K562 (cell line): ENCODE data around the gene NKAIN1. TPM values are rescaled to one million over a fixed set of nuclear protein-coding genes. Genes with fewer than 3 reads are reported as not detected.
A peak's percentile ranks its signal among the peaks of the same experiment; 100 is the strongest.

Source experiments
- DPF2 ChIP-seq: fragments of 450-650 bp; IDR thresholded peaks from 2 replicates; pipeline ENCODE4 v1.6.1; 2016
- FOS ChIP-seq: IDR thresholded peaks from 3 replicates; pipeline ENCODE4 v1.6.1; 2011; ENCODE audit not compliant: insufficient read length; ENCODE audit errors: extremely low read depth
- HSF4 ChIP-seq: fragments of 250-450 bp; sonication (Bioruptor Pico); IDR thresholded peaks from 2 replicates; pipeline ENCODE4 v2.1.2; 2022; ENCODE audit warnings: mild to moderate bottlenecking, moderate library complexity, borderline replicate concordance
- JUND ChIP-seq, 2 experiments: IDR thresholded peaks; 2 replicates in 1 of 2; 3 replicates in 1 of 2; pipeline ENCODE4 v1.6.1; 2011; ENCODE audit warnings: borderline replicate concordance in 2 of 2, low read depth in 2 of 2, low read length in 2 of 2, improper control_type of control experiment in 1 of 2, missing biosample characterization in 1 of 2, missing genetic modification characterization in 1 of 2, missing genetic modification reagents in 1 of 2
- MYC ChIP-seq, 2 experiments: fragments of 250-450 bp in 1 of 2; sonication (Bioruptor Pico) in 1 of 2; IDR thresholded peaks; 2 replicates each; pipeline versions ENCODE4 v1.5.1 to v1.6.1; 2012 to 2021; ENCODE audit warnings: low read depth in 2 of 2, borderline replicate concordance in 1 of 2, improper control_type of control experiment in 1 of 2, low read length in 1 of 2, mild to moderate bottlenecking in 1 of 2, moderate library complexity in 1 of 2
- MYNN ChIP-seq, 2 experiments: sonication (generic); formaldehyde crosslinking in 1 of 2; IDR thresholded peaks; 2 replicates each; pipeline versions ENCODE4 v1.5.0 to v1.6.1; 2016 to 2020; ENCODE audit warnings: antibody characterized with exemption in 1 of 2, missing genetic modification reagents in 1 of 2
- PCBP1 ChIP-seq: fragments of 200-400 bp; formaldehyde crosslinking; IDR thresholded peaks from 2 replicates; pipeline ENCODE4 v1.6.1; 2018; ENCODE audit warnings: mild to moderate bottlenecking, low read depth, low read length; ENCODE audit not compliant: poor library complexity, severe bottlenecking
- POLR2B ChIP-seq: fragments of 450-650 bp; IDR thresholded peaks from 2 replicates; pipeline ENCODE4 v1.6.1; 2018; ENCODE audit warnings: low read depth; ENCODE audit not compliant: partially characterized antibody
- REST ChIP-seq, 2 experiments: fragments of 450-650 bp; formaldehyde crosslinking in 1 of 2; IDR thresholded peaks; 2 replicates each; pipeline versions ENCODE4 v1.4.0 to v1.6.1; 2014 to 2020; ENCODE audit warnings: mild to moderate bottlenecking in 2 of 2, borderline replicate concordance in 1 of 2, low read depth in 1 of 2
- SIRT6 ChIP-seq: IDR thresholded peaks from one replicate; pipeline ENCODE4 v1.6.1; 2012; ENCODE audit warnings: low read depth, mild to moderate bottlenecking, control low read depth, inconsistent platforms, low read length, moderate library complexity
- SMARCA4 ChIP-seq: fragments of 450-650 bp; IDR thresholded peaks from 2 replicates; pipeline ENCODE4 v1.6.1; 2016
- SMARCB1 ChIP-seq: IDR thresholded peaks from 2 replicates; pipeline ENCODE4 v1.6.1; 2011; ENCODE audit warnings: improper control_type of control experiment, low read depth; ENCODE audit not compliant: insufficient read length
- ZBTB2 ChIP-seq: fragments of 450-650 bp; IDR thresholded peaks from 2 replicates; pipeline ENCODE4 v1.6.1; 2016; ENCODE audit warnings: antibody characterized with exemption
- ZNF23 ChIP-seq: fragments of 250-450 bp; sonication (Bioruptor Pico); IDR thresholded peaks from 2 replicates; pipeline ENCODE4 v1.4.0; 2020; ENCODE audit warnings: mild to moderate bottlenecking
- ZNF239 ChIP-seq: fragments of 250-450 bp; sonication (Bioruptor Pico); IDR thresholded peaks from 2 replicates; pipeline ENCODE4 v1.4.0; 2020; ENCODE audit warnings: mild to moderate bottlenecking
- ZNF431 ChIP-seq: sonication (generic); formaldehyde crosslinking; IDR thresholded peaks from 2 replicates; pipeline ENCODE4 v1.8.0; 2022; ENCODE audit warnings: mild to moderate bottlenecking, missing genetic modification reagents
- ZNF696 ChIP-seq: fragments of 250-450 bp; sonication (Bioruptor Pico); conservative IDR thresholded peaks from 2 replicates; pipeline ENCODE4 v1.4.0; 2020; ENCODE audit warnings: mild to moderate bottlenecking, moderate library complexity
- polyA plus RNA-seq, 8 experiments: library from polyadenylated mRNA; depleted of rRNA in 4 of 8; stranded (reverse) in 5 of 8; unstranded in 3 of 8; fragments of >200 nt; fragmentation: Nextera tagmentation in 2 of 8; fragmentation: Illumina TruSeq in 1 of 8; extraction: Ambion mirVana in 2 of 8; extraction: Trizol in 1 of 8; gene quantifications; 2 replicates each; pipeline versions ENCODE4 v1.2.1 to v1.2.3, GENCODE V29; 2011 to 2014; ENCODE audit warnings: inconsistent platforms in 1 of 8, missing spikeins in 1 of 8
- total RNA-seq, 7 experiments: library from RNA; depleted of rRNA in 6 of 7; stranded (reverse); fragments of >200 nt in 6 of 7; fragmentation: Illumina TruSeq in 2 of 7; extraction: Trizol in 2 of 7; gene quantifications; 2 replicates each; pipeline versions ENCODE4 v1.2.1 to v1.2.3, GENCODE V29; 2011 to 2021; ENCODE audit warnings: low replicate concordance in 1 of 7

NKAIN1 gene
- total and polyA plus RNA-seq, 9 of the 15 experiments (the other 6 are each of a cell fraction or from before 2014, with no cell fraction given) = 0.03 to 0.22 (median 0.04) TPM; not detected in 3

GRCh38 chr1:31154632-31155215, 85.0 kb downstream of the NKAIN1 start (continued):
- TF ChIP-seq DPF2 (peak; percentile 34; the same call in 1 of the 2 replicates), SIRT6 (no peak), MYC (IDR thresholded peaks at IDR 0.05; ENCODE audit: low read depth, low read length) (0 out of 2 replicates have a peak, but pooled peaks have one; percentile 33), MYC (CRISPR knock-in tag; IDR thresholded peaks at IDR 0.05; ENCODE audit: borderline replicate concordance, low read depth) (no peak), ZBTB2 (peak; percentile 43; the same call in 1 of the 2 replicates), ZNF23 (CRISPR knock-in tag) (no peak), SMARCA4 (peak; percentile 25; the same call in 1 of the 2 replicates), PCBP1 (no peak), FOS (no peak), ZNF239 (CRISPR knock-in tag) (peak; percentile 10; the same call in 1 of the 2 replicates), POLR2B (peak; percentile 68), MYNN (IDR thresholded peaks at IDR 0.05) (no peak), MYNN (CRISPR knock-in tag; IDR thresholded peaks at IDR 0.05) (no peak), JUND (IDR thresholded peaks at IDR 0.05; ENCODE audit: borderline replicate concordance, low read depth, low read length) (peak; percentile 34; the same call in 1 of the 2 replicates), JUND (tag; IDR thresholded peaks at IDR 0.05; ENCODE audit: borderline replicate concordance, low read depth, low read length) (no peak), REST (IDR thresholded peaks at IDR 0.05; ENCODE audit: borderline replicate concordance) (peak; percentile 88), REST (CRISPR knock-in tag; IDR thresholded peaks at IDR 0.05; ENCODE audit: low read depth) (0 out of 2 replicates have a peak, but pooled peaks have one; percentile 66), ZNF431 (CRISPR knock-in tag) (no peak), SMARCB1 (no peak), HSF4 (no peak), ZNF696 (CRISPR knock-in tag) (no peak)
